ENCODE measurements around the gene BCR.

BCR gene

GRCh38 chr22:23187871-23188700 is 7.8 kb downstream of the BCR start:
- Histone ChIP-seq H3K36me3 (ENCODE audit: control insufficient read depth, insufficient read depth, low read length) (peaks cover 7% of the 10 kb centered on the region), H3K4me1 (ENCODE audit: control insufficient read depth, insufficient read depth, low read length) (peaks cover 53% of the 10 kb centered on the region), H3K27ac (ENCODE audit: low read depth, low read length) (no peak overlapping the region), H3K27me3 (ENCODE audit: control insufficient read depth, insufficient read depth, low read length) (no peaks in the 10 kb centered on the region), H3K4me3 (ENCODE audit: low read depth, low read length) (no peak overlapping the region), H3K9ac (ENCODE audit: low read depth, low read length) (no peak overlapping the region), H3K9me3 (ENCODE audit: control insufficient read depth, insufficient read depth, low read length) (no peaks in the 10 kb centered on the region)

GRCh38 chr22:23190526-23190925 is 10.2 kb downstream of the BCR start:
- Histone ChIP-seq H3K36me3 (ENCODE audit: control insufficient read depth, insufficient read depth, low read length) (peaks cover 9% of the 10 kb centered on the region), H3K27ac (ENCODE audit: low read depth, low read length) (no peak overlapping the region)

GRCh38 chr22:23192133-23192532 is 11.8 kb downstream of the BCR start:
- no peak overlapping the region for H3K9ac ChIP-seq (ENCODE audit: low read depth, low read length)
- H3K4me1 ChIP-seq (ENCODE audit: control insufficient read depth, insufficient read depth, low read length), result peaks cover 27% of the 10 kb centered on the region
- H3K9me3 ChIP-seq (ENCODE audit: control insufficient read depth, insufficient read depth, low read length), result no peaks in the 10 kb centered on the region
- peaks cover 4% of the 10 kb centered on the region for H3K36me3 ChIP-seq (ENCODE audit: control insufficient read depth, insufficient read depth, low read length)
- no peaks in the 10 kb centered on the region for H3K27me3 ChIP-seq (ENCODE audit: control insufficient read depth, insufficient read depth, low read length)
- no peak overlapping the region for H3K27ac ChIP-seq (ENCODE audit: low read depth, low read length)
- no peak overlapping the region for H3K4me3 ChIP-seq (ENCODE audit: low read depth, low read length)

More at GRCh38 chr22:23190526-23190925, 10.2 kb downstream of the BCR start:
- H3K4me1 ChIP-seq (ENCODE audit: control insufficient read depth, insufficient read depth, low read length), result peaks cover 34% of the 10 kb centered on the region
- no peak overlapping the region for H3K9ac ChIP-seq (ENCODE audit: low read depth, low read length)
- H3K9me3 ChIP-seq (ENCODE audit: control insufficient read depth, insufficient read depth, low read length), result no peaks in the 10 kb centered on the region
- H3K27me3 ChIP-seq (ENCODE audit: control insufficient read depth, insufficient read depth, low read length), result no peaks in the 10 kb centered on the region
- no peak overlapping the region for H3K4me3 ChIP-seq (ENCODE audit: low read depth, low read length)

- Histone ChIP-seq H3K9me3 (ENCODE audit: control insufficient read depth, insufficient read depth, low read length) (no peaks in the 10 kb centered on the region), H3K27ac (ENCODE audit: low read depth, low read length) (no peak overlapping the region), H3K4me3 (ENCODE audit: low read depth, low read length) (no peak overlapping the region), H3K4me1 (ENCODE audit: control insufficient read depth, insufficient read depth, low read length) (peaks cover 26% of the 10 kb centered on the region), H3K36me3 (ENCODE audit: control insufficient read depth, insufficient read depth, low read length) (peaks cover 4% of the 10 kb centered on the region), H3K9ac (ENCODE audit: low read depth, low read length) (no peak overlapping the region), H3K27me3 (ENCODE audit: control insufficient read depth, insufficient read depth, low read length) (no peaks in the 10 kb centered on the region)
These were observed 12.2 kb downstream of the BCR start for GRCh38 chr22:23192558-23192957.

GRCh38 chr22:23193196-23193827 is 13.0 kb downstream of the BCR start:
- H3K4me3 ChIP-seq (ENCODE audit: low read depth, low read length), result no peak overlapping the region
- H3K9ac ChIP-seq (ENCODE audit: low read depth, low read length), result no peak overlapping the region
- H3K36me3 ChIP-seq (ENCODE audit: control insufficient read depth, insufficient read depth, low read length), result peaks cover 4% of the 10 kb centered on the region
- no peaks in the 10 kb centered on the region for H3K9me3 ChIP-seq (ENCODE audit: control insufficient read depth, insufficient read depth, low read length)
- no peaks in the 10 kb centered on the region for H3K27me3 ChIP-seq (ENCODE audit: control insufficient read depth, insufficient read depth, low read length)
- H3K27ac ChIP-seq (ENCODE audit: low read depth, low read length), result no peak overlapping the region
- peaks cover 18% of the 10 kb centered on the region for H3K4me1 ChIP-seq (ENCODE audit: control insufficient read depth, insufficient read depth, low read length)

- Histone ChIP-seq H3K4me3 (ENCODE audit: low read depth, low read length) (no peak overlapping the region), H3K4me1 (ENCODE audit: control insufficient read depth, insufficient read depth, low read length) (peaks cover 18% of the 10 kb centered on the region), H3K27ac (ENCODE audit: low read depth, low read length) (no peak overlapping the region)
These were observed 13.6 kb downstream of the BCR start for GRCh38 chr22:23193882-23194281.

GRCh38 chr22:23196165-23196564 is 15.9 kb downstream of the BCR start:
- Histone ChIP-seq H3K9ac (ENCODE audit: low read depth, low read length) (no peak overlapping the region), H3K4me1 (ENCODE audit: control insufficient read depth, insufficient read depth, low read length) (peaks cover 22% of the 10 kb centered on the region), H3K4me3 (ENCODE audit: low read depth, low read length) (no peak overlapping the region), H3K36me3 (ENCODE audit: control insufficient read depth, insufficient read depth, low read length) (peaks cover 4% of the 10 kb centered on the region), H3K9me3 (ENCODE audit: control insufficient read depth, insufficient read depth, low read length) (no peaks in the 10 kb centered on the region), H3K27me3 (ENCODE audit: control insufficient read depth, insufficient read depth, low read length) (no peaks in the 10 kb centered on the region), H3K27ac (ENCODE audit: low read depth, low read length) (no peak overlapping the region)

More at GRCh38 chr22:23193882-23194281, 13.6 kb downstream of the BCR start:
- Histone ChIP-seq H3K9me3 (ENCODE audit: control insufficient read depth, insufficient read depth, low read length) (no peaks in the 10 kb centered on the region), H3K36me3 (ENCODE audit: control insufficient read depth, insufficient read depth, low read length) (peaks cover 4% of the 10 kb centered on the region), H3K9ac (ENCODE audit: low read depth, low read length) (no peak overlapping the region), H3K27me3 (ENCODE audit: control insufficient read depth, insufficient read depth, low read length) (no peaks in the 10 kb centered on the region)

GRCh38 chr22:23197836-23198235 is 17.5 kb downstream of the BCR start:
- H3K36me3 ChIP-seq (ENCODE audit: control insufficient read depth, insufficient read depth, low read length), result peaks cover 4% of the 10 kb centered on the region; the same call in 1 of the 2 replicates

GRCh38 chr22:23199159-23199558 is 18.9 kb downstream of the BCR start:
- no peaks in the 10 kb centered on the region for H3K9me3 ChIP-seq (ENCODE audit: control insufficient read depth, insufficient read depth, low read length)
- peaks cover 10% of the 10 kb centered on the region for H3K4me1 ChIP-seq (ENCODE audit: control insufficient read depth, insufficient read depth, low read length)
- no peak overlapping the region for H3K4me3 ChIP-seq (ENCODE audit: low read depth, low read length)
- no peaks in the 10 kb centered on the region for H3K27me3 ChIP-seq (ENCODE audit: control insufficient read depth, insufficient read depth, low read length)
- H3K9ac ChIP-seq (ENCODE audit: low read depth, low read length), result no peak overlapping the region
- H3K36me3 ChIP-seq (ENCODE audit: control insufficient read depth, insufficient read depth, low read length), result peaks cover 11% of the 10 kb centered on the region; the same call in 1 of the 2 replicates
- no peak overlapping the region for H3K27ac ChIP-seq (ENCODE audit: low read depth, low read length)

More at GRCh38 chr22:23197836-23198235, 17.5 kb downstream of the BCR start:
- Histone ChIP-seq H3K4me1 (ENCODE audit: control insufficient read depth, insufficient read depth, low read length) (peaks cover 6% of the 10 kb centered on the region; the same call in 1 of the 2 replicates), H3K9me3 (ENCODE audit: control insufficient read depth, insufficient read depth, low read length) (no peaks in the 10 kb centered on the region), H3K4me3 (ENCODE audit: low read depth, low read length) (no peak overlapping the region), H3K27ac (ENCODE audit: low read depth, low read length) (no peak overlapping the region), H3K9ac (ENCODE audit: low read depth, low read length) (no peak overlapping the region), H3K27me3 (ENCODE audit: control insufficient read depth, insufficient read depth, low read length) (no peaks in the 10 kb centered on the region)

- Histone ChIP-seq H3K4me1 (ENCODE audit: control insufficient read depth, insufficient read depth, low read length) (peaks cover 13% of the 10 kb centered on the region), H3K27ac (ENCODE audit: low read depth, low read length) (no peak overlapping the region), H3K4me3 (ENCODE audit: low read depth, low read length) (no peak overlapping the region), H3K9ac (ENCODE audit: low read depth, low read length) (no peak overlapping the region), H3K36me3 (ENCODE audit: control insufficient read depth, insufficient read depth, low read length) (peaks cover 11% of the 10 kb centered on the region; the same call in 1 of the 2 replicates), H3K27me3 (ENCODE audit: control insufficient read depth, insufficient read depth, low read length) (no peaks in the 10 kb centered on the region), H3K9me3 (ENCODE audit: control insufficient read depth, insufficient read depth, low read length) (no peaks in the 10 kb centered on the region)
These were observed 20.6 kb downstream of the BCR start for GRCh38 chr22:23200898-23201297.
